ENCODE measurements around the gene KNTC1. TPM values are rescaled to one million over a fixed set of nuclear protein-coding genes. Genes with fewer than 3 reads are reported as not detected.
A peak's percentile ranks its signal among the peaks of the same experiment; 100 is the strongest.
"Not testable (repeated sequence)": the region's sequence is repeated elsewhere in the genome, so short reads cannot be mapped to it uniquely, and the experiment has no call there.

KNTC1 gene
- total RNA-seq, 1 donor from 2014 or later, result 34.0 TPM

DNA sequence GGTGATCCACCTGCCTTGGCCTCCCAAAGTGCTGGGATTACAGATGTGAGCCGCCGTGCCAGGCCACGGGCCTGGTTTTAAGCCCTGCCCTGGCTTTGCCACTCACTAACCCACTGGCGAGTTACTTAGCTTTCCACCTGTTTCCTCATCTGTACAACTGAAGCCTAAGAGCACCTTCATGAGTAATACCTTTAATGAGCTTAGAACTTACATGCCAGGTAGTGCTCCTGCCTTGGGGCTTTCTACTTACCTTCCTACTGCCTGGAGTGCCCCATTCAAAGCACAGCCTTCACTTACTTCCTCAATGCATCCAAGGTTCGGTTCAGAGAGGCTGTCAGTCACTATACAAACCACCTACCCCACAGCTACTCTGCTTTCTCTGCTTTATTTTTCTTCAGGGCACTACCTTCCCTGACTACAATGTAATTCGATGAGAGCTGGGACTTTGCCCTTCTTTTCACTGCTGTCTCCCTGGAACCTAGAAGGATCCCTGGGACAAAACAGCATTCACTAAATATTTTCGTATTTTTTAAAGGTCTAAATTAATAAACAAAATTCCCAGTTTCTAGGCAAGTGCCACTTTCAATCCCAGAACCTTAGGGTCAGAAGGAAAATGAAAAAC is 40.1 kb upstream of the KNTC1 start:
- Mint-ChIP-seq H3K4me1 (ENCODE audit: low read depth, unreplicated experiment) (no peaks in the 10 kb centered on the region), H3K36me3 (ENCODE audit: unreplicated experiment) (peaks cover 9% of the 10 kb centered on the region), H3K4me3 (ENCODE audit: unreplicated experiment) (no peak overlapping the region), H3K9me3 (ENCODE audit: unreplicated experiment) (peaks cover under 1% of the 10 kb centered on the region), H3K27ac (ENCODE audit: unreplicated experiment) (peak overlapping the region; percentile 9), H3K27me3 (ENCODE audit: unreplicated experiment) (peaks cover 4% of the 10 kb centered on the region)
- DNase-seq, result no peak
- TF ChIP-seq CTCF (IDR thresholded peaks at IDR 0.05; ENCODE audit: partially characterized antibody, unreplicated experiment), result no peak

DNA sequence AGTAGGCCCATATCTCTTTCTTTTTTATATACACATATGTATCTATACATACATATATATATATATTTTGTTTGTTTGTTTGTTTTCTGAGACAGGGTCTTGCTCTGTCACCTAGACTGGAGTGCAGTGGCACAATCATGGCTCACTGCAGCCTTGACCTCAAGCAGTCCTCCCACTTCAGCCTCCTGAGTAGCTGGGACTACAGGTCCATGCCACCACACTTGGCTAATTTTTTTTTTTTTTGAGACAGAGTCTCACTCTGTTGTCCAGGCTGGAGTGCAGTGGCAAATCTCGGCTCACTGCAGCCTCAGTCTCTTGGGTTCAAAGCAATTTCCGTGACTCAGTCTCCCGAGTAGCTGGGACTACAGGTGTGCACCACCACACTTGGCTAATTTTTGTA is 39.2 kb upstream of the KNTC1 start:
- not testable (repeated sequence) for H3K27ac Mint-ChIP-seq (ENCODE audit: unreplicated experiment); H3K27me3 Mint-ChIP-seq (ENCODE audit: unreplicated experiment); H3K9me3 Mint-ChIP-seq (ENCODE audit: unreplicated experiment); H3K36me3 Mint-ChIP-seq (ENCODE audit: unreplicated experiment); H3K4me1 Mint-ChIP-seq (ENCODE audit: low read depth, unreplicated experiment); H3K4me3 Mint-ChIP-seq (ENCODE audit: unreplicated experiment); DNase-seq

DNA sequence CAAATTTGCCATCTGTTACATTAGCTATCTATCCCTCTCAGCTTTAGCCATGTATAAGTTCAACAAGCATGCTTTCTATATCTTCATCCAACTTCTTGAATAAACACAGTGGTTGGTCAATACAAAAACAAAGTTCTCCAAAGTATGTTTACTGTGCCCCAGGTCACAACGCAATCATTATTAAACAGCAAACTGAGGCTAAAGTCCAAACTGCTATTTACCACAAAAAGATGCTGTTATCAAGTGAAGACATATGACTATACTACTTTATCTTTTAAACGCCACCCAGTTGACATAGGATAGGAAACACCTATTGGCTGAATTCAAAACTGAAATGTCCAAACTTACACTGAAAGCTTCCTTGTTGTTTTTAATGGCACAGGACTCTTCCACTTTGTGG is 38.0 kb upstream of the KNTC1 start:
- Mint-ChIP-seq H3K27me3 (ENCODE audit: unreplicated experiment) (peaks cover 4% of the 10 kb centered on the region), H3K4me1 (ENCODE audit: low read depth, unreplicated experiment) (no peaks in the 10 kb centered on the region), H3K9me3 (ENCODE audit: unreplicated experiment) (peaks cover 2% of the 10 kb centered on the region), H3K36me3 (ENCODE audit: unreplicated experiment) (peaks cover 9% of the 10 kb centered on the region), H3K27ac (ENCODE audit: unreplicated experiment) (peak overlapping the region; percentile 19), H3K4me3 (ENCODE audit: unreplicated experiment) (peak overlapping the region; percentile 5)
- DNase-seq, result no peak
- TF ChIP-seq CTCF (IDR thresholded peaks at IDR 0.05; ENCODE audit: partially characterized antibody, unreplicated experiment), result no peak

DNA sequence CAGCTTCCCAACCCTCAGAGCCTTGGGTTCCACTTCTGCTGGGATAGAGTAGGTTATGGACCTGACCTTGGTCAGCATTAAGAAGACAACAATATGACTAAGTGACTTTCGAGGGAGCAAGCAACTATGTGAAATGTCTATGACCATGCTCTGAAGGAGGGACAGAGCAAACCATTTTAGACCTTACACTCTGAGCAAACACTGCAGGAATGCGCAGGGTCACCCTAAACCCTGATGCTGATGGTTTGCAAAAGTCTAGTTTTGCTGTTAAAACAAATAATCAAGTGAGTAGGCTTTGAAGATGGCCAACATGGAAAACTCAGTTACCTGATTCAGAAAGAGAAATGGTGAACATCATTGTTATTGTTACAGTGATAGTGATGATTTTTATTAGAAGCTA is 35.1 kb upstream of the KNTC1 start:
- Mint-ChIP-seq H3K27me3 (ENCODE audit: unreplicated experiment) (no peaks in the 10 kb centered on the region), H3K4me3 (ENCODE audit: unreplicated experiment) (no peak overlapping the region), H3K27ac (ENCODE audit: unreplicated experiment) (no peak overlapping the region), H3K9me3 (ENCODE audit: unreplicated experiment) (peaks cover 2% of the 10 kb centered on the region), H3K36me3 (ENCODE audit: unreplicated experiment) (peaks cover 4% of the 10 kb centered on the region), H3K4me1 (ENCODE audit: low read depth, unreplicated experiment) (peaks cover 1% of the 10 kb centered on the region)
- TF ChIP-seq CTCF (IDR thresholded peaks at IDR 0.05; ENCODE audit: partially characterized antibody, unreplicated experiment), result no peak
- DNase-seq, result no peak

GRCh38 chr12:122493222-122493621 is 33.8 kb upstream of the KNTC1 start:
- H3K36me3 Mint-ChIP-seq (ENCODE audit: unreplicated experiment); H3K27ac Mint-ChIP-seq (ENCODE audit: unreplicated experiment); H3K4me3 Mint-ChIP-seq (ENCODE audit: unreplicated experiment); H3K4me1 Mint-ChIP-seq (ENCODE audit: low read depth, unreplicated experiment); H3K9me3 Mint-ChIP-seq (ENCODE audit: unreplicated experiment); H3K27me3 Mint-ChIP-seq (ENCODE audit: unreplicated experiment); DNase-seq: not testable (repeated sequence)

DNA sequence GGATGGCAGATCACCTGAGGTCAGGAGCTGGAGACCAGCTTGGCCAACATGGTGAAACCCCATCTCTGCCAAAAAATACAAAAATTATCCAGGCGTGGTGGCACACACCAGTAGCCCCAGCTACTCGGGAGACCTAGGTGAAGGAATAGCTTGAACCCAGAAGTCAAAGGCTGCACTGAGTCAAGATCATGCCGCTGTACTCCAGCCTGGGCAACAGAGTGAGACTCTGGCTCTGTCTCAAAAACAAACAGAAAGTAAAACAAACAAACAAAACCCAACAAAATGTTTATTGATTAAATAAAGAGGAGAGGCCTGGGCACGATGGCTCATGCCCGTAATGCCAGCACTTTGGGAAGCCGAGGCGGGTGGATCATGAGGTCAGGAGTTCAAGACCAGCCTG is 31.8 kb upstream of the KNTC1 start:
- Mint-ChIP-seq H3K27me3 (ENCODE audit: unreplicated experiment) (no peaks in the 10 kb centered on the region), H3K4me3 (ENCODE audit: unreplicated experiment) (no peak overlapping the region), H3K36me3 (ENCODE audit: unreplicated experiment) (no peaks in the 10 kb centered on the region), H3K4me1 (ENCODE audit: low read depth, unreplicated experiment) (peaks cover 9% of the 10 kb centered on the region), H3K9me3 (ENCODE audit: unreplicated experiment) (peaks cover 4% of the 10 kb centered on the region), H3K27ac (ENCODE audit: unreplicated experiment) (no peak overlapping the region)
- TF ChIP-seq CTCF (IDR thresholded peaks at IDR 0.05; ENCODE audit: partially characterized antibody, unreplicated experiment), result no peak
- DNase-seq, result no peak

All from glutamatergic neuron (in vitro differentiated cells).